Stimulated activated CD4-positive, alpha-beta T cell treated with anti-CD3 and anti-CD28 coated beads, Interleukin-12 subunit alpha, Interleukin-12 subunit beta, amount 100 ng/mL, for 48 hours (primary cell): ENCODE measurements around the gene ZNF746.

Experiments used
- DNase-seq, 3 donors: peaks; one replicate each; pipeline ENCODE4 v3.0.0-alpha.2; 2020; ENCODE audit warnings: low read depth in 2 of 3, low spot score in 1 of 3

ZNF746 gene

GRCh38 chr7:149427893-149428292 lies 69.7 kb downstream of the ZNF746 start:
- no peak for DNase-seq

GRCh38 chr7:149427096-149427680 lies 70.4 kb downstream of the ZNF746 start:
- no peak for DNase-seq

DNA sequence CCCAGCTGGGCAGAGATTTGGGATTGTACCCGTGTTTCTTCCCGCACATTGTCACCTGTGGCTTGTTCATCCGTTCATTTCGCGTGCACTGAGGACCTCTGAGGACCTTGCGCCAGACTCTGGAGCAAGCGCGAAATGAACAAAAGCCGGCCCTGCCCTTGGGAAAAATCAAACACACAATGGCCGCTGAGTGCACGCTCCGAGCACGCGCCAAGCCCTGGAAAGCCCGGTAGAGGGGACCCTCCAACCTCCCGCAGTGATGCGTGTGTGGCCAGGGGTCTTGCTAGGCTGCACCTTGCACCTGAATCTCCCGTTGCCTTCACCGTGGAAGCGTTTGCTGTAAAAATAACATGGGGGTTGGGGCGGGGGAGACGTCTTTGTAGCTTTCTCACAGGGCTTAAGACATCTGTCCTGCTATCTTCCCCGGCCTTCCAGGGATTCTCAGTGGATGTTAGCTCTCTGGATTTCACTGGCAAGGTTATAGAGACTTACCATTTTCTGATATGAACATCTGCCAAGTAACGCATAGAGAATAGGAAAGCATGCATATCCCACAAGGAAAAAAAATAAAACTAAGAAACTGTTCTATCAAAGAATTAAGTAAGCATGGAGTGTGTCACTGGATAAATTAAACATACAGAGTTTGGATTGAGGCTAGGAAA lies 74.0 kb downstream of the ZNF746 start:
- no peak for DNase-seq

GRCh38 chr7:149422914-149423301 lies 74.7 kb downstream of the ZNF746 start:
- DNase-seq = peak; percentile 8 to 21 (median 20)
